Liver (tissue), 9 donors: ENCODE data around the gene FER. TPM values are rescaled to one million over a fixed set of nuclear protein-coding genes. Genes with fewer than 3 reads are reported as not detected.

Experiments
- DNase-seq: peaks from one replicate; pipeline ENCODE4 v3.0.0-alpha.2; 2017; ENCODE audit warnings: low spot score
- H3K27ac ChIP-seq, 2 donors: one replicate each; pipeline ENCODE4 v1.7.0; 2013; ENCODE audit warnings: inconsistent platforms in 2 of 2, low read length in 2 of 2, control low read depth in 1 of 2, low read depth in 1 of 2, mild to moderate bottlenecking in 1 of 2
- H3K27me3 ChIP-seq, 4 donors: one replicate each; pipeline versions ENCODE4 v1.6.1 to v1.7.0; 2013; ENCODE audit warnings: low read length in 3 of 4, inconsistent platforms in 1 of 4, mild to moderate bottlenecking in 1 of 4, moderate library complexity in 1 of 4; ENCODE audit not compliant: control insufficient read depth in 4 of 4, insufficient read depth in 4 of 4
- H3K36me3 ChIP-seq, 4 donors: one replicate each; pipeline versions ENCODE4 v1.6.1 to v1.7.0; 2013; ENCODE audit warnings: low read length in 3 of 4, mild to moderate bottlenecking in 3 of 4, low read depth in 1 of 4, moderate library complexity in 1 of 4; ENCODE audit not compliant: control insufficient read depth in 4 of 4, insufficient read depth in 3 of 4
- H3K4me1 ChIP-seq, 4 donors: one replicate each; pipeline versions ENCODE4 v1.6.1 to v1.7.0; 2013; ENCODE audit warnings: low read length in 3 of 4, mild to moderate bottlenecking in 3 of 4, moderate library complexity in 1 of 4; ENCODE audit not compliant: control insufficient read depth in 4 of 4, insufficient read depth in 4 of 4
- H3K4me3 ChIP-seq, 3 donors: one replicate each; pipeline versions ENCODE4 v1.6.1 to v1.7.0; 2013; ENCODE audit warnings: low read length in 3 of 3, control low read depth in 1 of 3, low read depth in 1 of 3, mild to moderate bottlenecking in 1 of 3
- H3K9ac ChIP-seq, 2 donors: one replicate each; pipeline ENCODE4 v1.7.0; 2013; ENCODE audit warnings: low read length in 2 of 2, mild to moderate bottlenecking in 2 of 2, moderate library complexity in 2 of 2, control low read depth in 1 of 2, low read depth in 1 of 2
- H3K9me3 ChIP-seq, 4 donors: one replicate each; pipeline versions ENCODE4 v1.6.1 to v1.7.0; 2013; ENCODE audit warnings: low read length in 3 of 4; ENCODE audit not compliant: control insufficient read depth in 4 of 4
- ATF3 ChIP-seq: IDR thresholded peaks from 2 replicates; pipeline ENCODE4 v1.6.1; 2016; ENCODE audit warnings: antibody characterized with exemption
- EGR1 ChIP-seq, 2 donors: IDR thresholded peaks; 2 replicates each; pipeline ENCODE4 v1.6.1; 2016 to 2018; ENCODE audit warnings: antibody characterized with exemption in 2 of 2, low read depth in 2 of 2
- FOXA1 ChIP-seq: IDR thresholded peaks from 2 replicates; pipeline ENCODE4 v1.6.1; 2016; ENCODE audit warnings: antibody characterized with exemption
- GABPA ChIP-seq, 2 donors: IDR thresholded peaks in 1 of 2; conservative IDR thresholded peaks in 1 of 2; 2 replicates each; pipeline ENCODE4 v1.6.1; 2016; ENCODE audit warnings: antibody characterized with exemption in 2 of 2, mild to moderate bottlenecking in 1 of 2, moderate library complexity in 1 of 2
- HNF4A ChIP-seq, 2 donors: conservative IDR thresholded peaks; 2 replicates each; pipeline ENCODE4 v1.6.1; 2016; ENCODE audit warnings: antibody characterized with exemption in 2 of 2, mild to moderate bottlenecking in 2 of 2
- HNF4G ChIP-seq: IDR thresholded peaks from 2 replicates; pipeline ENCODE4 v1.6.1; 2016; ENCODE audit warnings: antibody characterized with exemption
- MAX ChIP-seq: IDR thresholded peaks from 2 replicates; pipeline ENCODE4 v1.6.1; 2016; ENCODE audit warnings: antibody characterized with exemption
- NR2F2 ChIP-seq: IDR thresholded peaks from 2 replicates; pipeline ENCODE4 v1.6.1; 2016; ENCODE audit warnings: antibody characterized with exemption
- RAD21 ChIP-seq, 2 donors: IDR thresholded peaks; 2 replicates each; pipeline ENCODE4 v1.6.1; 2016; ENCODE audit warnings: antibody characterized with exemption in 2 of 2, mild to moderate bottlenecking in 2 of 2
- REST ChIP-seq: IDR thresholded peaks from 2 replicates; pipeline ENCODE4 v1.6.1; 2016; ENCODE audit warnings: antibody characterized with exemption, mild to moderate bottlenecking
- RXRA ChIP-seq, 2 donors: IDR thresholded peaks; 2 replicates each; pipeline ENCODE4 v1.6.1; 2017 to 2018; ENCODE audit warnings: antibody characterized with exemption in 2 of 2, mild to moderate bottlenecking in 1 of 2
- TAF1 ChIP-seq: conservative IDR thresholded peaks from 2 replicates; pipeline ENCODE4 v1.6.1; 2016; ENCODE audit warnings: antibody characterized with exemption, mild to moderate bottlenecking
- YY1 ChIP-seq: IDR thresholded peaks from 2 replicates; pipeline ENCODE4 v1.6.1; 2016; ENCODE audit warnings: antibody characterized with exemption, mild to moderate bottlenecking
- ZBTB33 ChIP-seq: IDR thresholded peaks from 2 replicates; pipeline ENCODE4 v1.6.1; 2016; ENCODE audit warnings: antibody characterized with exemption
- WGBS: extraction: QIAGEN DNeasy Blood & Tissue Kit; methylation state at CpG from one replicate; pipeline ENCODE4 v1.1.7; 2013; 5-methylcytosine and 5-hydroxymethylcytosine counted together
- polyA plus RNA-seq, 2 donors: library from polyadenylated mRNA; stranded (reverse) in 1 of 2; unstranded in 1 of 2; fragments of 200-250 nt in 1 of 2; fragments of >200 nt in 1 of 2; fragmentation: Nextera tagmentation in 1 of 2; extraction: Ambion mirVana in 1 of 2; gene quantifications; one replicate each; pipeline versions ENCODE4 v1.2.1 to v1.2.3, GENCODE V29; 2013 to 2015
- total RNA-seq, 2 donors: library from RNA; depleted of rRNA; stranded (reverse); fragments of >200 nt; gene quantifications; one replicate each; pipeline ENCODE4 v1.2.3, GENCODE V29; 2014
- donor health status: healthy.
- donor health status: healthy.
- donor health status: healthy.
- donor health status: healthy.
- donor health status: healthy.

Gene FER
- total and polyA plus RNA-seq, 4 donors: 0.83 to 9.8 (median 5.9) TPM

- DNase-seq: no peak
- no peak for TF ChIP-seq REST
- no peak for TF ChIP-seq GABPA (IDR thresholded peaks at IDR 0.05 in 1 of 2, conservative IDR thresholded peaks at IDR 0.05 in 1 of 2)
- no peak for TF ChIP-seq RXRA (IDR thresholded peaks at IDR 0.05)
- TF ChIP-seq HNF4G: no peak
- no peak for TF ChIP-seq YY1
- TF ChIP-seq TAF1: no peak
- no peaks in the 10 kb centered on the region for H3K27me3 ChIP-seq
- no peak overlapping the region for H3K4me3 ChIP-seq
- no peak overlapping the region for H3K27ac ChIP-seq
- H3K36me3 ChIP-seq: no peaks in the 10 kb centered on the region
- no peak overlapping the region for H3K9ac ChIP-seq
- H3K9me3 ChIP-seq: no peaks in the 10 kb centered on the region
- 94% methylated on average over 1 of the region's 1 CpG for WGBS
- H3K4me1 ChIP-seq: no peaks in the 10 kb centered on the region
These were observed 351.4 kb downstream of the FER start for GRCh38 chr5:109099081-109099480.

GRCh38 chr5:109100971-109101370, 353.3 kb downstream of the FER start:
- no peak for DNase-seq
- TF ChIP-seq RXRA (IDR thresholded peaks at IDR 0.05) (no peak), NR2F2 (no peak)
- Histone ChIP-seq H3K9ac (no peak overlapping the region), H3K27me3 (no peaks in the 10 kb centered on the region), H3K9me3 (no peaks in the 10 kb centered on the region), H3K27ac (no peak overlapping the region), H3K36me3 (no peaks in the 10 kb centered on the region), H3K4me1 (no peaks in the 10 kb centered on the region), H3K4me3 (no peak overlapping the region)
- WGBS: 91% methylated on average over 2 of the region's 2 CpGs

GRCh38 chr5:109102096-109102690, 354.5 kb downstream of the FER start:
- no peak for DNase-seq
- Histone ChIP-seq H3K9ac (no peak overlapping the region), H3K36me3 (no peaks in the 10 kb centered on the region), H3K4me1 (no peaks in the 10 kb centered on the region), H3K27me3 (no peaks in the 10 kb centered on the region), H3K27ac (no peak overlapping the region), H3K4me3 (no peak overlapping the region), H3K9me3 (no peaks in the 10 kb centered on the region)
- no peak for TF ChIP-seq RXRA (IDR thresholded peaks at IDR 0.05)
- no peak for TF ChIP-seq TAF1
- TF ChIP-seq MAX: no peak
- no peak for TF ChIP-seq ZBTB33
- TF ChIP-seq NR2F2: no peak
- no peak for TF ChIP-seq REST
- no peak for TF ChIP-seq EGR1 (IDR thresholded peaks at IDR 0.05; ENCODE audit: low read depth in 2 of 2)
- no peak for TF ChIP-seq ATF3
- TF ChIP-seq FOXA1: no peak
- TF ChIP-seq YY1: no peak
- TF ChIP-seq HNF4A (conservative IDR thresholded peaks at IDR 0.05): no peak
- TF ChIP-seq RAD21 (IDR thresholded peaks at IDR 0.05): no peak
- 97% methylated on average over 4 of the region's 4 CpGs for WGBS
